ENCODE measurements around the gene MCEE. TPM values are rescaled to one million over a fixed set of nuclear protein-coding genes. Genes with fewer than 3 reads are reported as not detected.

MCEE gene
- total RNA-seq, 6 donors from 2014 or later = 6.8 to 37.7 (median 18.6) TPM

GRCh38 chr2:71072492-71072891 is 57.5 kb downstream of the MCEE start:
- peaks cover 6 to 55% (median 39%) of the 10 kb centered on the region in 4 donors for H3K36me3 ChIP-seq
- H3K27ac ChIP-seq = peak overlapping the region; percentile 41 to 85 (median 73)
- ATAC-seq (ENCODE audit: low FRiP score in 2 of 2) (no peak), DNase-seq (peak in 1 of 2 donors; percentile 40)
- no peaks in the 10 kb centered on the region for H3K9me3 ChIP-seq
- WGBS, 2 donors = 90 to 100% methylated on average over 3 to 4 of the region's 4 CpGs
- H3K4me1 ChIP-seq = peaks cover 30 to 47% (median 42%) of the 10 kb centered on the region in 4 donors
- H3K27me3 ChIP-seq = no peaks in the 10 kb centered on the region
- TF ChIP-seq CTCF (IDR thresholded peaks at IDR 0.05) = no peak
- no peak for TF ChIP-seq EP300 (IDR thresholded peaks at IDR 0.05)
- no peak for TF ChIP-seq POLR2A (IDR thresholded peaks at IDR 0.05)
- TF ChIP-seq POLR2AphosphoS5 (IDR thresholded peaks at IDR 0.05) = no peak
- H3K4me3 ChIP-seq = no peak overlapping the region

DNA sequence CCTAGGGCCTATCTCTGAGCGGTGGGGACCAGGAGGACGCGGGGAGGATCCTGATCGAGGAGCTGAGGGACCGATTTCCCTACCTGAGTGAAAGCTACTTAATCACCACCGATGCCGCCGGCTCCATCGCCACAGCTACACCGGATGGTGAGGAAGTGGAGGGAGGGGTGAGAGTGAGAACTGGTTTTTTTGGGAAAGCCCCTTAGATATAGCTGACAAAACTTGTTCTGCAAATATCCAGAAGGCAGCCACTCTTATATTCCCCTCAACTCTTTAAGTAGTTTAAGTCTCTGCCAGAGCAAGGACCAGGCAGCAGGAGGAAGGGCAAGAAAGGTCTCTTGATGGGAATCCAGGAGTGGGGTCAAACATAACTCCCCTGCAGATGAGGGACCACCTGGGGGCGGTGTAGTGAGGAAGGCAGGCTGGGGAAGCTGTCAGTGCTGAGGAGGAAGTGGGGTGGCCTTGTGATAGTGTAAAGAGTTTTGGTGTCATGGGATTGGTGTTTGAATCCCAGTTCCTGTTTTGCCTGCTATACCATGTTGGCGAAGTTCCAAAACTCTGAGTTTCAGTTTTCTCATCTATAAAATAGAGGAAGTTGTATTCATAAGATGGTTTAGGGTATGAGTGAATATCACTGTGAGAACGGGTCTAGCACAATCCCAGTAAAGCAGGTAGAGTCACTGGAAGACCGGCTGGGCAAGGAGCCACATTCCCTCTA is 58.2 kb downstream of the MCEE start:
- peak in 1 of 6 experiments; percentile 11 for TF ChIP-seq CTCF (IDR thresholded peaks at IDR 0.05)
- no peak for TF ChIP-seq EP300 (IDR thresholded peaks at IDR 0.05)
- no peak for TF ChIP-seq POLR2A (IDR thresholded peaks at IDR 0.05)
- TF ChIP-seq POLR2AphosphoS5 (IDR thresholded peaks at IDR 0.05) = peak in 1 of 2 donors; percentile 31
- 23 to 37% methylated on average over 14 of the region's 14 CpGs for WGBS, 2 donors
- Histone ChIP-seq H3K9me3 (no peaks in the 10 kb centered on the region), H3K27ac (peak overlapping the region; percentile 41 to 85 (median 73)), H3K27me3 (no peaks in the 10 kb centered on the region), H3K4me3 (peak overlapping the region in 2 of 4 donors; percentile 9 to 13), H3K36me3 (peaks cover 5 to 49% (median 33%) of the 10 kb centered on the region in 4 donors), H3K4me1 (peaks cover 34 to 54% (median 46%) of the 10 kb centered on the region in 4 donors)
- no peak for ATAC-seq (ENCODE audit: low FRiP score in 2 of 2)
- DNase-seq = peak in 1 of 2 donors; percentile 47

- no peak for ATAC-seq (ENCODE audit: low FRiP score in 2 of 2)
- peak overlapping the region in 1 of 4 donors; percentile 99 for H3K27ac ChIP-seq
- DNase-seq = no peak
- H3K4me3 ChIP-seq = peak overlapping the region in 1 of 4 donors; percentile 91
- peaks cover 34 to 54% (median 46%) of the 10 kb centered on the region in 4 donors for H3K4me1 ChIP-seq
- 64 to 70% methylated on average over 8 to 10 of the region's 10 CpGs for WGBS, 2 donors
- H3K36me3 ChIP-seq = peaks cover 0 to 36% (median 20%) of the 10 kb centered on the region in 4 donors
- no peaks in the 10 kb centered on the region for H3K27me3 ChIP-seq
- TF ChIP-seq POLR2A (IDR thresholded peaks at IDR 0.05) = no peak
- TF ChIP-seq CTCF (IDR thresholded peaks at IDR 0.05) = peak in 1 of 6 experiments; percentile 8
- no peaks in the 10 kb centered on the region for H3K9me3 ChIP-seq
These were observed 59.5 kb downstream of the MCEE start for GRCh38 chr2:71070294-71071093.

DNA sequence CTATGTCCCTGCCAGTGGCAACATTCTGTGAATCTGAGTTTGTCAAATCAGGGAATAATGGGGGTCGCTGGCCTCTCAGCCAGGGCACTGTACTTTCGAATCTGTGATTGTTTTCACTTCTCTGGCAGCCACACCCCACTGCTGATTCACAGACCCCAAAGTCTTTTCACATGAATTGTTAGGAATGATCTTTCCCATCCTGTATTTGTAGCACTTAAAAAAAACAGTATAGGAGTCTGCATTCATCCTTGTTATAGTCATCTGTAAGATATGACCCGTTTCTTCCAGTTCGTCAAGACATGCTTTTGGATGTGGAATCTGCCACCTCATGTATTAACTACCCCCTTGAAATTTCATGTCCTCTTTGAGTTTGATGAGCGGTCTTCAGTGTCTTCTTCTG is 60.7 kb downstream of the MCEE start:
- peaks cover 34 to 54% (median 46%) of the 10 kb centered on the region in 4 donors for H3K4me1 ChIP-seq

More for the DNA sequence above, 60.7 kb downstream of the MCEE start:
- H3K27ac ChIP-seq = peak overlapping the region; percentile 92 to 99 (median 94)
- ATAC-seq (ENCODE audit: low FRiP score in 2 of 2) (no peak), DNase-seq (no peak)
- peaks cover 0 to 25% (median 14%) of the 10 kb centered on the region in 4 donors for H3K36me3 ChIP-seq
- WGBS, 2 donors = 49% methylated on average over 5 of the region's 5 CpGs
- no peaks in the 10 kb centered on the region for H3K9me3 ChIP-seq
- H3K27me3 ChIP-seq = no peaks in the 10 kb centered on the region
- H3K4me3 ChIP-seq = peak overlapping the region in 3 of 4 donors; percentile 61 to 91 (median 70)
- TF ChIP-seq POLR2A (IDR thresholded peaks at IDR 0.05) (no peak), POLR2AphosphoS5 (IDR thresholded peaks at IDR 0.05) (no peak), EP300 (IDR thresholded peaks at IDR 0.05) (no peak), CTCF (IDR thresholded peaks at IDR 0.05) (no peak)
